Aorta (tissue), 5 donors: Measurements from ENCODE around the gene GPR162. TPM values are rescaled to one million over a fixed set of nuclear protein-coding genes. Genes with fewer than 3 reads are reported as not detected.

Source experiments
- ATAC-seq: fragments of 200-7000 bp; cut with Tn5 transposase; one replicate; pipeline ENCODE4 v1.9.1; 2022; ENCODE audit warnings: moderate library complexity; ENCODE audit not compliant: low FRiP score
- DNase-seq, 2 donors: peaks; one replicate each; pipeline ENCODE4 v3.0.0-alpha.2; 2020
- H3K27ac ChIP-seq, 2 donors: one replicate each; pipeline ENCODE4 v1.5.1; 2013; ENCODE audit warnings: low read length in 2 of 2, mild to moderate bottlenecking in 2 of 2, moderate library complexity in 2 of 2, control low read depth in 1 of 2, inconsistent platforms in 1 of 2, low read depth in 1 of 2
- H3K27me3 ChIP-seq, 2 donors: one replicate each; pipeline ENCODE4 v1.6.1; 2013; ENCODE audit warnings: control low read depth in 1 of 2, low read length in 1 of 2, mild to moderate bottlenecking in 1 of 2, moderate library complexity in 1 of 2; ENCODE audit not compliant: insufficient read depth in 2 of 2, control insufficient read depth in 1 of 2
- H3K36me3 ChIP-seq, 2 donors: one replicate each; pipeline ENCODE4 v1.6.1; 2013; ENCODE audit warnings: control low read depth in 1 of 2, low read length in 1 of 2, mild to moderate bottlenecking in 1 of 2; ENCODE audit not compliant: insufficient read depth in 2 of 2, control insufficient read depth in 1 of 2
- H3K4me1 ChIP-seq, 2 donors: one replicate each; pipeline ENCODE4 v1.6.1; 2013; ENCODE audit warnings: low read length in 2 of 2, control low read depth in 1 of 2, mild to moderate bottlenecking in 1 of 2, moderate library complexity in 1 of 2; ENCODE audit not compliant: insufficient read depth in 2 of 2, control insufficient read depth in 1 of 2
- H3K4me3 ChIP-seq, 2 donors: one replicate each; pipeline ENCODE4 v1.5.1; 2013; ENCODE audit warnings: low read length in 2 of 2, control low read depth in 1 of 2, mild to moderate bottlenecking in 1 of 2
- H3K9me3 ChIP-seq: one replicate; pipeline ENCODE4 v1.6.1; 2013; ENCODE audit warnings: mild to moderate bottlenecking, low read length; ENCODE audit not compliant: control insufficient read depth
- WGBS, 2 donors: extraction: QIAGEN DNeasy Blood & Tissue Kit; methylation state at CpG; one replicate each; pipeline ENCODE4 v1.1.7; 2013; 5-methylcytosine and 5-hydroxymethylcytosine counted together
- intact Hi-C, 2 donors: fragments of 100-400 bp; cut with DNase I; formaldehyde crosslinking; loops; one replicate each; pipeline versions ENCODE4 v1.14.2 to v1.15.0; 2022
- polyA plus RNA-seq, 2 donors: library from polyadenylated mRNA; stranded (reverse); fragments of 200-250 nt; gene quantifications; one replicate each; pipeline ENCODE4 v1.2.3, GENCODE V29; 2013
- total RNA-seq, 2 donors: library from RNA; stranded (reverse); fragmentation: NEBNext Ultra II Directional; extraction: Animal tissue kit (Norgen Biotek cat#: 25700); gene quantifications; one replicate each; pipeline ENCODE4 v1.2.1, GENCODE V29; 2021
- donor health status: healthy with polysubstance abuse.
- donor health status: Bipolar disorder and iron deficiency.
- donor health status: DM: no; HTN: no; CAD: no.
- donor health status: DM: no; HTN: no; CAD: no.
- donor health status: DM: yes; HTN: yes; CAD: no.

Gene GPR162
- total and polyA plus RNA-seq, 4 donors: 4.4 to 17.2 (median 11.3) TPM

- no peak overlapping the region for H3K4me3 ChIP-seq
- DNase-seq (no peak), ATAC-seq (no peak)
- WGBS, 2 donors: 80 to 89% methylated on average over 20 of the region's 20 CpGs
- H3K4me1 ChIP-seq: no peaks in the 10 kb centered on the region
- no peaks in the 10 kb centered on the region for H3K9me3 ChIP-seq
- intact Hi-C loops: no loop called here
- no peak overlapping the region for H3K27ac ChIP-seq
- H3K27me3 ChIP-seq: no peaks in the 10 kb centered on the region
- no peaks in the 10 kb centered on the region for H3K36me3 ChIP-seq
Observed at GRCh38 chr12:6817662-6818157, 3.9 kb upstream of the GPR162 start.

GRCh38 chr12:6818222-6818621 is 3.4 kb upstream of the GPR162 start:
- H3K27ac ChIP-seq: no peak overlapping the region
- ATAC-seq (no peak), DNase-seq (no peak)
- intact Hi-C loops: no loop called here
- H3K4me1 ChIP-seq: no peaks in the 10 kb centered on the region
- WGBS, 2 donors: 35 to 41% methylated on average over 7 to 10 of the region's 10 CpGs
- no peaks in the 10 kb centered on the region for H3K27me3 ChIP-seq
- no peaks in the 10 kb centered on the region for H3K9me3 ChIP-seq
- H3K36me3 ChIP-seq: no peaks in the 10 kb centered on the region
- H3K4me3 ChIP-seq: no peak overlapping the region

GRCh38 chr12:6818645-6819044 is 3.0 kb upstream of the GPR162 start:
- 69% methylated on average over 5 of the region's 5 CpGs for WGBS, 2 donors
- Histone ChIP-seq H3K27me3 (no peaks in the 10 kb centered on the region), H3K27ac (no peak overlapping the region), H3K36me3 (no peaks in the 10 kb centered on the region), H3K9me3 (no peaks in the 10 kb centered on the region), H3K4me3 (no peak overlapping the region), H3K4me1 (no peaks in the 10 kb centered on the region)
- DNase-seq (no peak), ATAC-seq (no peak)
- intact Hi-C loops: no loop called here

- Histone ChIP-seq H3K27me3 (no peaks in the 10 kb centered on the region), H3K36me3 (no peaks in the 10 kb centered on the region), H3K4me3 (no peak overlapping the region), H3K4me1 (no peaks in the 10 kb centered on the region), H3K27ac (no peak overlapping the region), H3K9me3 (no peaks in the 10 kb centered on the region)
- DNase-seq (peak in 1 of 2 donors; percentile 43), ATAC-seq (no peak)
- 79 to 83% methylated on average over 12 to 13 of the region's 13 CpGs for WGBS, 2 donors
- intact Hi-C loops: loop anchor here in 1 of 2 donors (10.0 kb wide), 1 partner anchor 205 kb away; no protein-coding TSS in a partner anchor
Observed at GRCh38 chr12:6819106-6820030, 2.3 kb upstream of the GPR162 start.

GRCh38 chr12:6820166-6820565 is 1.5 kb upstream of the GPR162 start:
- ATAC-seq: no peak
- intact Hi-C loops: loop anchor here in 1 of 2 donors (10.0 kb wide), 1 partner anchor 205 kb away; no protein-coding TSS in a partner anchor
- Histone ChIP-seq H3K27me3 (no peaks in the 10 kb centered on the region), H3K36me3 (no peaks in the 10 kb centered on the region), H3K4me3 (no peak overlapping the region), H3K9me3 (no peaks in the 10 kb centered on the region), H3K4me1 (no peaks in the 10 kb centered on the region), H3K27ac (no peak overlapping the region)
- WGBS, 2 donors: 73 to 74% methylated on average over 5 of the region's 5 CpGs
- peak in 1 of 2 donors; percentile 28 for DNase-seq

GRCh38 chr12:6822426-6823135 is 960 bp downstream of the GPR162 start:
- WGBS, 2 donors: 34 to 40% methylated on average over 7 of the region's 7 CpGs
- DNase-seq (no peak), ATAC-seq (no peak)
- H3K4me3 ChIP-seq: no peak overlapping the region
- H3K4me1 ChIP-seq: no peaks in the 10 kb centered on the region
- H3K9me3 ChIP-seq: no peaks in the 10 kb centered on the region
- intact Hi-C loops: loop anchor here in 1 of 2 donors (10.0 kb wide), 1 partner anchor 208 kb away; no protein-coding TSS in a partner anchor
- H3K36me3 ChIP-seq: no peaks in the 10 kb centered on the region
- no peak overlapping the region for H3K27ac ChIP-seq
- no peaks in the 10 kb centered on the region for H3K27me3 ChIP-seq

GRCh38 chr12:6823182-6824084 is 1.8 kb downstream of the GPR162 start:
- Histone ChIP-seq H3K27me3 (no peaks in the 10 kb centered on the region), H3K9me3 (no peaks in the 10 kb centered on the region), H3K4me1 (no peaks in the 10 kb centered on the region), H3K27ac (no peak overlapping the region), H3K4me3 (no peak overlapping the region), H3K36me3 (no peaks in the 10 kb centered on the region)
- DNase-seq (peak in 1 of 2 donors; percentile 37), ATAC-seq (no peak)
- WGBS, 2 donors: 76 to 80% methylated on average over 12 of the region's 12 CpGs
- intact Hi-C loops: loop anchor here in 1 of 2 donors (10.0 kb wide), 1 partner anchor 209 kb away; no protein-coding TSS in a partner anchor
